SU-DHL-6 (cell line): Measurements from ENCODE around the gene KLF2.

Experiments used
- CTCF ChIP-seq: fragments of 200-600 bp; sonication (generic); IDR thresholded peaks from one replicate; pipeline ENCODE4 v1.5.1; 2017; ENCODE audit warnings: antibody characterized with exemption, mild to moderate bottlenecking, low read length, moderate library complexity; ENCODE audit not compliant: insufficient read depth, poor library complexity, severe bottlenecking
- EZH2phosphoT487 ChIP-seq: fragments of 200-600 bp; sonication (generic), shearing (Covaris generic); conservative IDR thresholded peaks from 2 replicates; pipeline ENCODE4 v1.6.1; 2018; ENCODE audit warnings: mild to moderate bottlenecking, antibody characterized with exemption, low read length, moderate library complexity, mixed read lengths

- TF ChIP-seq CTCF (no peak), EZH2phosphoT487 (no peak)
Observed at GRCh38 chr19:16295057-16295456, 29.6 kb upstream of the KLF2 start.
